Natural killer cell (primary cell): ENCODE data around the gene CDK2. TPM values are rescaled to one million over a fixed set of nuclear protein-coding genes. Genes with fewer than 3 reads are reported as not detected.

Source experiments
- ATAC-seq, 3 donors: fragments of 150-1000 bp in 2 of 3; fragments of 200-7000 bp in 1 of 3; cut with Tn5 transposase; 1 replicate in 1 of 3; 2 replicates in 2 of 3; pipeline ENCODE4 v1.10.0; 2021; ENCODE audit warnings: mild to moderate bottlenecking in 2 of 3, moderate library complexity in 2 of 3
- DNase-seq, 2 donors: peaks; one replicate each; pipeline versions ENCODE4 v3.0.0 to v3.0.0-alpha.2; 2013 to 2021; ENCODE audit warnings: mixed read lengths in 1 of 2
- H3K27ac ChIP-seq: one replicate; pipeline ENCODE4 v1.5.1; 2013; ENCODE audit warnings: mild to moderate bottlenecking, low read length
- H3K27me3 ChIP-seq: one replicate; pipeline ENCODE4 v1.6.1; 2013; ENCODE audit warnings: low read length; ENCODE audit not compliant: control insufficient read depth, insufficient read depth
- H3K36me3 ChIP-seq: one replicate; pipeline ENCODE4 v1.6.1; 2013; ENCODE audit warnings: low read length; ENCODE audit not compliant: control insufficient read depth, insufficient read depth
- H3K4me1 ChIP-seq: one replicate; pipeline ENCODE4 v1.6.1; 2013; ENCODE audit warnings: low read length; ENCODE audit not compliant: control insufficient read depth, insufficient read depth
- H3K4me3 ChIP-seq: one replicate; pipeline ENCODE4 v1.5.1; 2013; ENCODE audit warnings: low read length
- H3K9me3 ChIP-seq: one replicate; pipeline ENCODE4 v1.6.1; 2013; ENCODE audit warnings: low read length; ENCODE audit not compliant: control insufficient read depth, insufficient read depth
- H3K27ac Mint-ChIP-seq, 2 donors: one replicate each; pipeline ENCODE4 v1.8.0; 2022; ENCODE audit warnings: mild to moderate bottlenecking in 2 of 2, mixed read lengths in 2 of 2, moderate library complexity in 1 of 2
- H3K27me3 Mint-ChIP-seq, 2 donors: one replicate each; pipeline ENCODE4 v1.8.0; 2022; ENCODE audit warnings: low read depth in 2 of 2, mixed read lengths in 2 of 2
- H3K36me3 Mint-ChIP-seq: one replicate; pipeline ENCODE4 v1.8.0; 2022; ENCODE audit warnings: mixed read lengths
- H3K4me1 Mint-ChIP-seq, 2 donors: one replicate each; pipeline ENCODE4 v1.8.0; 2022; ENCODE audit warnings: mixed read lengths in 2 of 2
- H3K4me3 Mint-ChIP-seq: one replicate; pipeline ENCODE4 v1.8.0; 2022; ENCODE audit warnings: mild to moderate bottlenecking, moderate library complexity, mixed read lengths
- H3K9me3 Mint-ChIP-seq, 2 donors: one replicate each; pipeline ENCODE4 v1.8.0; 2022; ENCODE audit warnings: mixed read lengths in 2 of 2
- WGBS: methylation state at CpG from one replicate; pipeline ENCODE4 v1.1.7; 2013; ENCODE audit warnings: missing lambda C conversion rate; ENCODE audit not compliant: insufficient coverage; 5-methylcytosine and 5-hydroxymethylcytosine counted together
- intact Hi-C: fragments of 100-400 bp; cut with micrococcal nuclease; formaldehyde crosslinking; loops from one replicate; pipeline ENCODE4 v1.14.2; 2022
- total RNA-seq, 4 donors: library from RNA; stranded (reverse); fragments of 120-200 nt in 1 of 4; gene quantifications; one replicate each; pipeline versions ENCODE4 v1.2.3 to v1.2.4, GENCODE V29; 2013 to 2022
- TF ChIP-seq, protein P1 (sequence below): fragments of 200-600 bp; IDR thresholded peaks from one replicate; pipeline ENCODE4 v1.8.0; 2022; ENCODE audit warnings: antibody characterized with exemption

Gene CDK2
- total RNA-seq, 3 donors from 2014 or later (not counting 1 experiment from before 2014, with no cell fraction given) = 19.5 to 27.3 (median 27.3) TPM

DNA sequence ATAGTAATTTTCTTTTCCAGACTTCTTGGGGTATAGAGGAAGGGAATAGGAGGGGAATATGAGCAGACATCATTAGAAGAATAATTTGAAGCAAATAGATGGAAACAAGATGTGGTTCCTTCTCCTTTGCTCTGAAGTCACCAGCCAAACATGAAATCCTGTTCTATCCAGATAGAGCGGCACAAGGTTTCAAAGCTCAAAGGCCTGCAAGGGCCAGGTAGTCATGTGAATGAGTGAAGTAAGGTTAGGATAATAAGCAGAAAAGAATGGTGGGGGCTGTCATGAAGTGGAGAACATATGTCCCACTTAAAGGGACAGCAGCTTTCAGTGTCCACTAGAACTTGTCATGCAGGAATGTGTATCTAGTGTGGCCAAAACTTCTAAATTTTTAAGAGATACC, 51.7 kb downstream of the CDK2 start:
- H3K4me3 Mint-ChIP-seq = no peak overlapping the region
- no peak overlapping the region for H3K27ac ChIP-seq
- no peaks in the 10 kb centered on the region for H3K27me3 Mint-ChIP-seq
- H3K36me3 Mint-ChIP-seq = no peaks in the 10 kb centered on the region
- H3K27ac Mint-ChIP-seq = no peak overlapping the region
- H3K9me3 Mint-ChIP-seq = no peaks in the 10 kb centered on the region
- peaks cover 17% of the 10 kb centered on the region for H3K4me1 ChIP-seq
- no peaks in the 10 kb centered on the region for H3K27me3 ChIP-seq
- intact Hi-C loops = no loop called here
- H3K9me3 ChIP-seq = no peaks in the 10 kb centered on the region
- H3K4me1 Mint-ChIP-seq = peaks cover 9 to 16% of the 10 kb centered on the region in 2 donors
- 100% methylated on average over 1 of the region's 1 CpG for WGBS
- TF ChIP-seq, protein P1, sequence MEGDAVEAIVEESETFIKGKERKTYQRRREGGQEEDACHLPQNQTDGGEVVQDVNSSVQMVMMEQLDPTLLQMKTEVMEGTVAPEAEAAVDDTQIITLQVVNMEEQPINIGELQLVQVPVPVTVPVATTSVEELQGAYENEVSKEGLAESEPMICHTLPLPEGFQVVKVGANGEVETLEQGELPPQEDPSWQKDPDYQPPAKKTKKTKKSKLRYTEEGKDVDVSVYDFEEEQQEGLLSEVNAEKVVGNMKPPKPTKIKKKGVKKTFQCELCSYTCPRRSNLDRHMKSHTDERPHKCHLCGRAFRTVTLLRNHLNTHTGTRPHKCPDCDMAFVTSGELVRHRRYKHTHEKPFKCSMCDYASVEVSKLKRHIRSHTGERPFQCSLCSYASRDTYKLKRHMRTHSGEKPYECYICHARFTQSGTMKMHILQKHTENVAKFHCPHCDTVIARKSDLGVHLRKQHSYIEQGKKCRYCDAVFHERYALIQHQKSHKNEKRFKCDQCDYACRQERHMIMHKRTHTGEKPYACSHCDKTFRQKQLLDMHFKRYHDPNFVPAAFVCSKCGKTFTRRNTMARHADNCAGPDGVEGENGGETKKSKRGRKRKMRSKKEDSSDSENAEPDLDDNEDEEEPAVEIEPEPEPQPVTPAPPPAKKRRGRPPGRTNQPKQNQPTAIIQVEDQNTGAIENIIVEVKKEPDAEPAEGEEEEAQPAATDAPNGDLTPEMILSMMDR = no peak
- no peak overlapping the region for H3K4me3 ChIP-seq
- H3K36me3 ChIP-seq = no peaks in the 10 kb centered on the region
- DNase-seq (no peak), ATAC-seq (no peak)

DNA sequence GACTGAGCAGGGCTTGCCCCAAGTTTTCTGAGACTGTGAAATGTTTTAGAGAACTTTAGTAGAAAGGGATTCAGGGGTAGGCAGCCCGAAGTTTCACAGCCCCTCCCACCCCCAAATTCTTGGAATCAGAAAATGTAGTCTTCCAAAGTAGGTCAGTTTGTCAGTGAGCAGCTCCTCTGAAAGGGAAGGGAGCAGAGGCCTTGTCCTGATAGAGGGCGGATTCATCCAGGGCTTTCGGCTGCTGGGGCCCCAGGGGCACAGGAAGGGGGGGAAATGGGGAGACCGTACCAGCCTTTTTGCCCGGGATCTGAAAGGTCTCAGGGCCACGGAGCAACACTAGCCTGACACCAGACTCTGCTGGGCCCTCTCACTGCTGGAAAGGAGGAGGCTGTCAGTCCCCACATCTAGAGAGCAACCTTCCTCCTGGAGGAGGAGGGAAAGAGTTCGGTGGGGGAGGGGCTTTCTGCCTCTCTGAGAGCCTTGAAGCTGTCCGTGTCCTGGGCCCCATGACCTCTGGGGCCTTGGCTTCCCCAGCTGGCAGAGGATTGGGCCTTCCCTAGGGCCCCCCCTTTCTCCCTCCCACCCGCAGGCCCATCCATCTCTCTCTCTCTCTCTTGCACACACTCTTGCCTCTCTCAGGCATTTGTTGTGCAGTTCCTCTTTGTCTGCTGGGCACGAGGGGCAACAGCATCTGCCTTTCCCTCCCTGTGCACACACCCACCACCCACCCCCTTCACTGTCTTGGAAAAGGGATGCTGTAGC, 54.0 kb downstream of the CDK2 start, which contains the start of gene IKZF4:
IKZF4 (plus strand) TSS at position 621 of the 762 bp plus-strand sequence. CDS start 451 bp downstream, outside the sequence.
- Mint-ChIP-seq H3K4me3 (peak within 1 kb of the TSS; percentile 81), H3K27me3 (no peaks in the 10 kb centered on the region), H3K9me3 (no peaks in the 10 kb centered on the region), H3K36me3 (no peaks in the 10 kb centered on the region), H3K4me1 (peaks cover 9 to 16% of the 10 kb centered on the region in 2 donors), H3K27ac (peak within 1 kb of the TSS; percentile 46 to 76)
- intact Hi-C loops = no loop called here
- Histone ChIP-seq H3K9me3 (no peaks in the 10 kb centered on the region), H3K27me3 (no peaks in the 10 kb centered on the region), H3K36me3 (no peaks in the 10 kb centered on the region), H3K4me1 (peaks cover 17% of the 10 kb centered on the region), H3K27ac (no peak within 1 kb of the TSS), H3K4me3 (no peak within 1 kb of the TSS)
- 45% methylated on average over 9 of the region's 10 CpGs for WGBS
- ATAC-seq = peak in 1 of 3 donors; percentile 30
- TF ChIP-seq, protein P1 = no peak
- peak in 1 of 2 donors; percentile 28 for DNase-seq

DNA sequence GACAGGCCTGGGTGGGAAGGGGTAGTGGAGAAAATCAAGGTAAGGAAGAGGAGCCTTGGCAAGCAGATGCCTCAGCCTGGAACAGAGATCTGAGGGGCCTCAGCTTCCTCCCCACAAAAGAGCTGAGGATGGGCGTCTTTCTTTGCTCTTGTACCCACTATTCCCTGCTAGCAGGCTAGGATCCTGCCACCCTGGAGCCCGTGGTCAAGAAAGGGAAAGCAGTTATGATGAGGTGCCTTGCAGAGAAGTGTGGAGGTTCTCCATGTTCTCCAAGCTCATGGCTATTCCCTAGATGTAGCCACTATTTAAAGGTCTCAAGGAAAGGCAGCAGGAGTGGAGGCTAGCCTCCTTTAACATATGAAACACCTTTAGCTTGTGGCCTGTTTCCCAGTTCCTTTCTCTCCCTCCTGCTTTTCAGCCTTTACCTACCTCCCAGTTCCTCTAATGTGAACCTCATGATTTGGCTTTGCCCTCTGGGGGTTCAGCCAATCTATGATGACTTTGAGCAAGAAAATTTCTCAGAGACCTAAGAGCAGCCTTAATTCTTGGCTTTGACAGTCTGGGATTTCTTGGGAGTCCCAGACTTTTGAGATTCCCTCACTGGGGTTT, 55.4 kb downstream of the CDK2 start:
- no peaks in the 10 kb centered on the region for H3K9me3 ChIP-seq
- H3K27ac ChIP-seq = no peak overlapping the region
- peaks cover 17% of the 10 kb centered on the region for H3K4me1 ChIP-seq
- peak overlapping the region in 1 of 2 donors; percentile 76 for H3K27ac Mint-ChIP-seq
- intact Hi-C loops = no loop called here
- TF ChIP-seq, protein P1 = no peak
- H3K4me3 Mint-ChIP-seq = peak overlapping the region; percentile 53
- no peak overlapping the region for H3K4me3 ChIP-seq
- no peaks in the 10 kb centered on the region for H3K27me3 Mint-ChIP-seq
- no peaks in the 10 kb centered on the region for H3K36me3 ChIP-seq
- no peaks in the 10 kb centered on the region for H3K9me3 Mint-ChIP-seq
- H3K4me1 Mint-ChIP-seq = peaks cover 9 to 16% of the 10 kb centered on the region in 2 donors
- 54% methylated on average over 2 of the region's 2 CpGs for WGBS
- no peaks in the 10 kb centered on the region for H3K27me3 ChIP-seq
- DNase-seq (peak in 1 of 2 donors; percentile 24), ATAC-seq (no peak)
- no peaks in the 10 kb centered on the region for H3K36me3 Mint-ChIP-seq

Other genes with a start within 250 kb of the CDK2 start
- 10 to 100 TPM in 2 of 3 donors, 1 to 10 TPM in 1; 9.6 to 19.0 (median 10.1) TPM for gene RDH5, start 246.4 kb upstream of the CDK2 start, total RNA-seq
- gene CD63, start 237.8 kb upstream of the CDK2 start, total RNA-seq = 100 to 1,000 TPM; 296 to 441 (median 319) TPM
- 10 to 100 TPM in 2 of 3 donors, 1 to 10 TPM in 1; 9.2 to 12.1 (median 10.2) TPM for gene GDF11, start 223.7 kb upstream of the CDK2 start, total RNA-seq
- 10 to 100 TPM; 50.5 to 57.0 (median 51.2) TPM for gene SARNP, start 149.1 kb upstream of the CDK2 start, total RNA-seq
- gene ORMDL2, start 148.8 kb upstream of the CDK2 start, total RNA-seq = 10 to 100 TPM; 21.3 to 36.3 (median 23.1) TPM
- 10 to 100 TPM; 27.7 to 37.3 (median 34.4) TPM for gene DNAJC14, start 137.2 kb upstream of the CDK2 start, total RNA-seq
- gene MMP19, start 123.9 kb upstream of the CDK2 start, total RNA-seq = under 1 TPM in 2 of 3 donors, not detected in 1; 0.45 to 0.88 TPM
- 10 to 100 TPM; 18.5 to 21.2 (median 19.1) TPM for gene PYM1, start 38.9 kb upstream of the CDK2 start, total RNA-seq
- 100 to 1,000 TPM; 137 to 145 (median 142) TPM for gene DGKA, start 35.7 kb upstream of the CDK2 start, total RNA-seq
- gene PMEL, start 788 bp upstream of the CDK2 start, total RNA-seq = under 1 TPM in 1 of 3 donors, not detected in 2; 0.35 TPM
- gene RAB5B, start 7.2 kb downstream of the CDK2 start, total RNA-seq = 10 to 100 TPM; 69.4 to 80.0 (median 78.2) TPM
- 10 to 100 TPM; 11.0 to 15.9 (median 14.6) TPM for gene SUOX, start 30.4 kb downstream of the CDK2 start, total RNA-seq
- gene IKZF4, start 54.2 kb downstream of the CDK2 start, total RNA-seq = 1 to 10 TPM; 4.4 to 5.5 (median 5.5) TPM
- 10 to 100 TPM; 29.5 to 50.3 (median 35.5) TPM for gene RPS26, start 75.1 kb downstream of the CDK2 start, total RNA-seq
- gene ERBB3, start 113.3 kb downstream of the CDK2 start, total RNA-seq = under 1 TPM in 2 of 3 donors, not detected in 1; 0.26 to 0.66 TPM
- 10 to 100 TPM; 78.5 to 86.4 (median 79.7) TPM for gene PA2G4, start 137.7 kb downstream of the CDK2 start, total RNA-seq
- 1,000 to 10,000 TPM; 2,342 to 3,083 (median 3,009) TPM for gene RPL41, start 149.8 kb downstream of the CDK2 start, total RNA-seq
- 10 to 100 TPM; 12.0 to 24.3 (median 16.2) TPM for gene ZC3H10, start 151.4 kb downstream of the CDK2 start, total RNA-seq
- gene ESYT1, start 161.4 kb downstream of the CDK2 start, total RNA-seq = 100 to 1,000 TPM; 198 to 215 (median 199) TPM
- gene MYL6B, start 185.8 kb downstream of the CDK2 start, total RNA-seq = 1 to 10 TPM; 6.7 to 8.9 (median 7.4) TPM
- 1,000 to 10,000 TPM in 2 of 3 donors, 100 to 1,000 TPM in 1; 881 to 1,204 (median 1,015) TPM for gene MYL6, start 191.5 kb downstream of the CDK2 start, total RNA-seq
- 100 to 1,000 TPM; 205 to 232 (median 210) TPM for gene SMARCC2, start 222.7 kb downstream of the CDK2 start, total RNA-seq